Daoy (cell line): ENCODE results near the gene KIF18B. TPM values are rescaled to one million over a fixed set of nuclear protein-coding genes. Genes with fewer than 3 reads are reported as not detected.

ENCODE experiments used
- DNase-seq: peaks from one replicate; pipeline ENCODE4 v3.0.0-alpha.2; 2015; ENCODE audit warnings: low read depth
- total RNA-seq: library from RNA; depleted of rRNA; stranded (reverse); fragments of >200 nt; shearing (Covaris generic); gene quantifications from 2 replicates; pipeline ENCODE4 v1.2.3, GENCODE V29; 2014

Gene KIF18B
- total RNA-seq, 1 experiment from 2014 or later: 8.4 TPM

- DNase-seq: no peak
Measured at GRCh38 chr17:44919411-44919810, 28.2 kb downstream of the KIF18B start.

GRCh38 chr17:44918006-44918405 lies 29.6 kb downstream of the KIF18B start:
- DNase-seq: no peak

GRCh38 chr17:44917456-44917855 lies 30.1 kb downstream of the KIF18B start:
- peak; percentile 4 for DNase-seq

- DNase-seq: peak; percentile 88
Measured at GRCh38 chr17:44916781-44917241, 30.8 kb downstream of the KIF18B start.

- DNase-seq: peak; percentile 17
Measured at GRCh38 chr17:44915862-44916780, 31.5 kb downstream of the KIF18B start.

GRCh38 chr17:44915321-44915726 lies 32.2 kb downstream of the KIF18B start, which contains the start of gene GFAP:
TSS of gene GFAP (minus strand) at chr17:44915500. CDS start at chr17:44915486, 14 bp downstream.
- peak; percentile 3 for DNase-seq

GRCh38 chr17:44914698-44915271 lies 32.8 kb downstream of the KIF18B start:
- no peak for DNase-seq

- no peak for DNase-seq
Measured at GRCh38 chr17:44914148-44914547, 33.4 kb downstream of the KIF18B start.

- peak; percentile 8 for DNase-seq
Measured at GRCh38 chr17:44913676-44914075, 33.9 kb downstream of the KIF18B start.

GRCh38 chr17:44912763-44913544 lies 34.6 kb downstream of the KIF18B start:
- peak; percentile 3 for DNase-seq

GRCh38 chr17:44911133-44912001 lies 36.2 kb downstream of the KIF18B start:
- peak; percentile 50 for DNase-seq

- DNase-seq: peak; percentile 3
Measured at GRCh38 chr17:44910231-44911106, 37.1 kb downstream of the KIF18B start.

- peak; percentile 88 for DNase-seq
Measured at GRCh38 chr17:44909681-44910144, 37.9 kb downstream of the KIF18B start.

- DNase-seq: no peak
Measured at GRCh38 chr17:44908761-44909326, 38.7 kb downstream of the KIF18B start.

- DNase-seq: peak; percentile 4
Measured at GRCh38 chr17:44907729-44908470, 39.7 kb downstream of the KIF18B start.

GRCh38 chr17:44906763-44907728 lies 40.5 kb downstream of the KIF18B start:
- DNase-seq: peak; percentile 59

- peak; percentile 95 for DNase-seq
Measured at GRCh38 chr17:44906010-44906646, 41.4 kb downstream of the KIF18B start.
